ENCODE data around the gene ACOT8. TPM values are rescaled to one million over a fixed set of nuclear protein-coding genes. Genes with fewer than 3 reads are reported as not detected.

Gene ACOT8
- polyA plus RNA-seq, 1 donor (not counting 4 experiments of a cell fraction or from before 2014, with no cell fraction given) = 23.9 TPM

GRCh38 chr20:45840700-45841198 is 16.4 kb downstream of the ACOT8 start:
- peaks cover 17 to 20% of the 10 kb centered on the region in 2 experiments for H3K36me3 ChIP-seq (ENCODE audit: control insufficient read depth in 2 of 2, extremely low read depth in 1 of 2, insufficient read depth in 2 of 2, low read length in 2 of 2)

GRCh38 chr20:45836841-45837240 is 20.4 kb downstream of the ACOT8 start:
- Histone ChIP-seq H2AFZ (ENCODE audit: control insufficient read depth, low read length) (no peak overlapping the region), H3K36me3 (ENCODE audit: control insufficient read depth in 2 of 2, extremely low read depth in 1 of 2, insufficient read depth in 2 of 2, low read length in 2 of 2) (peaks cover 3% of the 10 kb centered on the region in 2 experiments), H3K9me1 (ENCODE audit: control insufficient read depth, extremely low read depth, insufficient read depth, low read length) (peaks cover 2% of the 10 kb centered on the region), H3K79me2 (ENCODE audit: control insufficient read depth, insufficient read depth, low read length) (no peaks in the 10 kb centered on the region), H3K4me3 (ENCODE audit: control insufficient read depth in 2 of 3, extremely low read depth in 1 of 3, insufficient read depth in 2 of 3, low read depth in 1 of 3, low read length in 3 of 3) (no peak overlapping the region), H3K9me3 (ENCODE audit: control insufficient read depth, low read depth, low read length) (no peaks in the 10 kb centered on the region), H3K4me2 (ENCODE audit: control insufficient read depth, extremely low read depth, insufficient read depth, low read depth, low read length) (no peak overlapping the region), H3K4me1 (ENCODE audit: control insufficient read depth, extremely low read depth, insufficient read depth, low read length) (peaks cover 24% of the 10 kb centered on the region), H3K27ac (ENCODE audit: control insufficient read depth, insufficient read depth, low read length) (no peak overlapping the region), H4K20me1 (ENCODE audit: control insufficient read depth, extremely low read depth, insufficient read depth, low read length) (no peaks in the 10 kb centered on the region), H3K27me3 (ENCODE audit: control insufficient read depth, extremely low read depth, insufficient read depth, low read length) (no peaks in the 10 kb centered on the region), H3K9ac (ENCODE audit: control insufficient read depth, extremely low read depth, insufficient read depth, low read length) (no peak overlapping the region)
- dilution Hi-C loops (cut with MboI; ENCODE audit: extremely low pct_ligation_motif_present, low sequenced_read_pairs) = no loop called here
- DNase-seq (ENCODE audit: low read depth, low spot score) = no peak
- TF ChIP-seq CTCF (optimal IDR thresholded peaks at IDR 0.05 in 1 of 3, IDR thresholded peaks at IDR 0.05 in 1 of 3, conservative IDR thresholded peaks at IDR 0.05 in 1 of 3; ENCODE audit: extremely low read depth in 1 of 3, insufficient read depth in 2 of 3, low read length in 3 of 3) (no peak), EZH2 (IDR thresholded peaks at IDR 0.05; ENCODE audit: low read length) (no peak)
- FAIRE-seq = no peak

More at GRCh38 chr20:45840700-45841198, 16.4 kb downstream of the ACOT8 start:
- no peak overlapping the region for H3K4me2 ChIP-seq (ENCODE audit: control insufficient read depth, extremely low read depth, insufficient read depth, low read depth, low read length)
- FAIRE-seq = no peak
- H3K9me1 ChIP-seq (ENCODE audit: control insufficient read depth, extremely low read depth, insufficient read depth, low read length) = no peaks in the 10 kb centered on the region
- H3K9ac ChIP-seq (ENCODE audit: control insufficient read depth, extremely low read depth, insufficient read depth, low read length) = no peak overlapping the region
- no peaks in the 10 kb centered on the region for H3K79me2 ChIP-seq (ENCODE audit: control insufficient read depth, insufficient read depth, low read length)
- no peak overlapping the region for H2AFZ ChIP-seq (ENCODE audit: control insufficient read depth, low read length)
- H3K27me3 ChIP-seq (ENCODE audit: control insufficient read depth, extremely low read depth, insufficient read depth, low read length) = no peaks in the 10 kb centered on the region
- H3K9me3 ChIP-seq (ENCODE audit: control insufficient read depth, low read depth, low read length) = no peaks in the 10 kb centered on the region
- no peak overlapping the region for H3K27ac ChIP-seq (ENCODE audit: control insufficient read depth, insufficient read depth, low read length)
- DNase-seq (ENCODE audit: low read depth, low spot score) = no peak
- H3K4me3 ChIP-seq (ENCODE audit: control insufficient read depth in 2 of 3, extremely low read depth in 1 of 3, insufficient read depth in 2 of 3, low read depth in 1 of 3, low read length in 3 of 3) = no peak overlapping the region
- peaks cover 2% of the 10 kb centered on the region for H3K4me1 ChIP-seq (ENCODE audit: control insufficient read depth, extremely low read depth, insufficient read depth, low read length)
- dilution Hi-C loops (cut with MboI; ENCODE audit: extremely low pct_ligation_motif_present, low sequenced_read_pairs) = no loop called here
- TF ChIP-seq EZH2 (IDR thresholded peaks at IDR 0.05; ENCODE audit: low read length) (no peak), CTCF (optimal IDR thresholded peaks at IDR 0.05 in 1 of 3, IDR thresholded peaks at IDR 0.05 in 1 of 3, conservative IDR thresholded peaks at IDR 0.05 in 1 of 3; ENCODE audit: extremely low read depth in 1 of 3, insufficient read depth in 2 of 3, low read length in 3 of 3) (no peak)
- no peaks in the 10 kb centered on the region for H4K20me1 ChIP-seq (ENCODE audit: control insufficient read depth, extremely low read depth, insufficient read depth, low read length)
